HEK293 (cell line): ENCODE data around the gene ANXA2.

Experiments
- MYNN ChIP-seq: fragments of 450-650 bp; formaldehyde crosslinking; IDR thresholded peaks from 2 replicates; pipeline ENCODE4 v1.5.1; 2016; ENCODE audit warnings: missing biosample characterization, missing genetic modification characterization, borderline replicate concordance
- ZNF274 ChIP-seq, 2 experiments: fragments of 200-500 bp in 1 of 2; fragments of 450-650 bp in 1 of 2; sonication (Bioruptor generic) in 1 of 2; formaldehyde crosslinking in 1 of 2; IDR thresholded peaks; 2 replicates each; pipeline versions ENCODE4 v1.5.1 to v1.6.1; 2014 to 2016; ENCODE audit warnings: borderline replicate concordance in 1 of 2, inconsistent platforms in 1 of 2, low read length in 1 of 2, missing biosample characterization in 1 of 2, missing genetic modification characterization in 1 of 2

DNA sequence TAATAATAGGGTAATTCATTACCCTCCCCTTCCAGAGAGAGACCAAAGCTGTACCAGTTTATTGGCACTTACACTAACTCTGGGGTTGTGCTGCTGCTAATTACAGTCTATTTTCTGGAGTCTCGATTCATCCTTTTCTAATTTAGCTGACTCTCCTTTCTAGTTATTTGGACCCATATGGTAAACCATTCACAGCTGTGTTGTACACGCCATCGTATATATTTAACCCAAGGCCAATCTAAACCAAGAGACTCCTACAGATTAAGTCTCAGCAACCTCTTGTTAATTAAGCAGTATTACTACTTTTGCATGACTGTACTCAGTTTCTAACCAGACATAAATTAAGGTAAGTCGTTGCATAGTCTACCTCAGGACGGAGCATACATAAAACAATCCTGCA is 22.5 kb downstream of the ANXA2 start:
- no peak for TF ChIP-seq ZNF274 (IDR thresholded peaks at IDR 0.05; ENCODE audit: low read length)
- TF ChIP-seq ZNF274 (tag by site-specific recombination; IDR thresholded peaks at IDR 0.05; ENCODE audit: borderline replicate concordance) = no peak
- no peak for TF ChIP-seq MYNN (tag by site-specific recombination)
